Immature natural killer cell (primary cell): Measurements from ENCODE around the gene ZNF302. TPM values are rescaled to one million over a fixed set of nuclear protein-coding genes. Genes with fewer than 3 reads are reported as not detected.

ENCODE experiments used
- DNase-seq, 3 donors: peaks; one replicate each; pipeline ENCODE4 v3.0.0; 2022; ENCODE audit warnings: mixed read lengths in 1 of 3
- H3K27ac Mint-ChIP-seq, 6 donors: one replicate each; pipeline ENCODE4 v1.8.0; 2020; ENCODE audit warnings: mixed read lengths in 6 of 6, mild to moderate bottlenecking in 5 of 6, inconsistent platforms in 4 of 6, moderate library complexity in 3 of 6
- H3K27me3 Mint-ChIP-seq, 3 donors: one replicate each; pipeline ENCODE4 v1.8.0; 2020 to 2021; ENCODE audit warnings: low read depth in 3 of 3, mild to moderate bottlenecking in 3 of 3, mixed read lengths in 3 of 3, moderate library complexity in 3 of 3, inconsistent platforms in 1 of 3
- H3K36me3 Mint-ChIP-seq, 3 donors: one replicate each; pipeline ENCODE4 v1.8.0; 2020; ENCODE audit warnings: mixed read lengths in 3 of 3, inconsistent platforms in 2 of 3, mild to moderate bottlenecking in 2 of 3
- H3K4me1 Mint-ChIP-seq, 2 donors: one replicate each; pipeline ENCODE4 v1.8.0; 2020; ENCODE audit warnings: inconsistent platforms in 2 of 2, mild to moderate bottlenecking in 2 of 2, mixed read lengths in 2 of 2, moderate library complexity in 1 of 2
- H3K4me3 Mint-ChIP-seq, 5 donors: one replicate each; pipeline ENCODE4 v1.8.0; 2020; ENCODE audit warnings: mild to moderate bottlenecking in 5 of 5, mixed read lengths in 5 of 5, inconsistent platforms in 3 of 5, moderate library complexity in 3 of 5
- H3K9me3 Mint-ChIP-seq, 6 donors: one replicate each; pipeline ENCODE4 v1.8.0; 2020; ENCODE audit warnings: mild to moderate bottlenecking in 6 of 6, mixed read lengths in 6 of 6, inconsistent platforms in 4 of 6, moderate library complexity in 3 of 6
- polyA plus RNA-seq, 3 donors: library from polyadenylated mRNA; unstranded; fragments of 300-500 nt; fragmentation: Illumina TruSeq; gene quantifications; one replicate each; pipeline ENCODE4 v1.2.3, GENCODE V29; 2021

Gene ZNF302
- polyA plus RNA-seq, 3 donors from 2014 or later = 8.8 to 14.5 (median 11.2) TPM

DNA sequence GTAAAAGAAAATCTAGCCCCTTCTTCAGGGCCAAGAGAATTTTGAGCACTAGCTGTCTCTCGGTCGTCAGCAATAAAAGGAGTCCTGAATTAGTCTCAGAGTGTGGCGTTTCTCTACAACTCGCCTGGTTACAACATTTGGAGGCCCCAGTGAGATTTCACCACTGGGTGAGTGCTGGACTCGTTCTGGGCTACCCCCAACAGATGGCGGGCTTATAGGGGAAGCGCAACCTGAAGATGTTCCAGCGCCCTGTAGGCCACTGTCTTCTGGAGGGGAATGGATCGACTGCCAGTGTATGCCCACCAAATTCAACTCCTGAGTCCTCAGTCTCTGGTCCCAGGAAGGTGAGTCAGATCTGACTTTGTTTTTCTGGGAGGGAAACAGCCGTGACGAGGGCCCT is 44.9 kb downstream of the ZNF302 start:
- no peak for DNase-seq
- Mint-ChIP-seq H3K4me3 (no peak overlapping the region), H3K4me1 (no peaks in the 10 kb centered on the region), H3K36me3 (no peaks in the 10 kb centered on the region), H3K9me3 (no peaks in the 10 kb centered on the region), H3K27ac (no peak overlapping the region), H3K27me3 (peaks cover 11 to 17% (median 12%) of the 10 kb centered on the region in 3 donors)

GRCh38 chr19:34725400-34725799 is 47.9 kb downstream of the ZNF302 start:
- no peaks in the 10 kb centered on the region for H3K9me3 Mint-ChIP-seq
- H3K27me3 Mint-ChIP-seq = peaks cover 6 to 22% (median 8%) of the 10 kb centered on the region in 3 donors
- H3K4me3 Mint-ChIP-seq = no peak overlapping the region
- no peaks in the 10 kb centered on the region for H3K36me3 Mint-ChIP-seq
- H3K27ac Mint-ChIP-seq = no peak overlapping the region
- H3K4me1 Mint-ChIP-seq = no peaks in the 10 kb centered on the region
- no peak for DNase-seq

DNA sequence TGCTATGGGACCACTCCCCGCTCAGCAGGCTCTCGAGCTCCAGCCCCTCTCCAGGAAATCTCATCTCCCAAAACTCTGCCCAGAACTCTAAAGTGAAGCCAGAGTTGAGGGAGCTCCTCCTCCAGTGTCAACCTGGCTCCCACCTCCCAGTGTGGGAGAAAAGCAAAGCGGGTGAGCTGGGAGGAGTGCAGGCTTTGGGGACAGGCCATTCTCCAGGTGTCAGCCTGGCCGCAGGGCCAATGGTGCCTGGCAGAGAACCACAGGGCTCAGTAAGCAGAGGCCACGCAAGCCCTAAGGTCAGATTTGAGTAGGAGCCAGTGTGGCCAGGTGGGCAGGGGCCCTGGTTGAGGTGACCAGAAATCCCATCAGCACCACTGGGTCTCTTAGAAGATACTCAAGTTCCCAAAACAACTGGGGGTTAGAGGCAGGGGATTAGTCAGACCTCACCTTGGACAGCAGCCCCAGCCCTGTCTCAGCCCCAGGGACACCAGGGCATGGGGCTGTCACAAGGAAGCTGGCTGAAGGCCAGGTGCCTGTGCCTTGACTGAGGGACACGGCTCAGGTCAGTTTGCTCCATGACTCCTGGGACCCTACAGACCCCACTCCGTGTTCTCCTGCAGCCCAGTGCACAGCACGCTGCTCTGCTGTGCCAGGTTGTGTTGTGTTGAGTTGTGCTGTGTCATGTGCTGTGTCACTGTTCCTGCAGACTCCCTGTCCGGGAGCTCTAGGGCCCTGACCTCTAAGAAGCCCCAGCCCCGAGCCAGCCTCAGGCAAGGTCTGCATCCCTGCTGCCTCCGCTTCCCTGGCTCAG is 53.7 kb downstream of the ZNF302 start:
- no peaks in the 10 kb centered on the region for H3K9me3 Mint-ChIP-seq
- no peak overlapping the region for H3K27ac Mint-ChIP-seq
- peaks cover 21 to 25% of the 10 kb centered on the region in 2 donors for H3K4me1 Mint-ChIP-seq
- peaks cover 6 to 7% (median 7%) of the 10 kb centered on the region in 3 donors for H3K36me3 Mint-ChIP-seq
- H3K4me3 Mint-ChIP-seq = peak overlapping the region in 3 of 5 donors; percentile 10 to 30 (median 18)
- no peak for DNase-seq
- H3K27me3 Mint-ChIP-seq = peaks cover 5 to 11% (median 10%) of the 10 kb centered on the region in 3 donors

GRCh38 chr19:34731964-34732363 is 54.5 kb downstream of the ZNF302 start:
- peaks cover 5 to 9% (median 9%) of the 10 kb centered on the region in 3 donors for H3K27me3 Mint-ChIP-seq
- peaks cover 26 to 28% of the 10 kb centered on the region in 2 donors for H3K4me1 Mint-ChIP-seq
- H3K4me3 Mint-ChIP-seq = peak overlapping the region in 3 of 5 donors; percentile 10 to 30 (median 18)
- H3K27ac Mint-ChIP-seq = no peak overlapping the region
- H3K36me3 Mint-ChIP-seq = peaks cover 6 to 11% (median 11%) of the 10 kb centered on the region in 3 donors
- DNase-seq = no peak
- H3K9me3 Mint-ChIP-seq = no peaks in the 10 kb centered on the region

DNA sequence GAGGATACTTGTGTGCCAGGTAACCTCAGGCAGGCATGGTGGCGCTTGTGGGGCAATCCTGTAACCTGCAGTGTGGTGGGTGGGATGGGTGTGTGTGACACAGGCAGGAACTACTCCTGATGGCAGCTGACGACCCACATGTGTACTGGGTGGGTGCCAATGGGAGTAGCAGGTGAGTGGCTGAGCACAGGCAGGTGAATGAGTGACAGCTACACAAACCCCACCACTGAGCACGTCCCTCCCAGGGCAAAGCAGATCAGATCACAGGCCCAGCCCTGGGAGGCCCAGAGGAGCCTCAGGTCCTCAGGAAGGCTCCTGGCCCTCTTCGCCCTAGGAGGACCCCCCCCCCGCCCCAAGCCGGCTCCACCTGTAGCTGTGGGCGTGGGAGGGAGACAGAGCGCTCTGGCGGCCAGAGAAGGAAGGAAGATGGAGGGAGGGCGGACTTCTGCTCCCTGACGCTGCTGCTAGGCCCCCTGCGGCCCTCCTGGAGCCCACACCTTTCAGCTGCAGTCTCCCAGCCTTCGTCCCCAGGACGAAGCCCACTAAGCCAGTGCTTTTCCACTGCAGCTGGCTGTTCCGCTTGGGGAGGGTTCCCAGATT is 55.2 kb downstream of the ZNF302 start:
- peak overlapping the region in 1 of 6 donors; percentile 39 for H3K27ac Mint-ChIP-seq
- H3K4me3 Mint-ChIP-seq = peak overlapping the region in 4 of 5 donors; percentile 38 to 62 (median 48)
- peaks cover 5 to 6% (median 5%) of the 10 kb centered on the region in 3 donors for H3K27me3 Mint-ChIP-seq

DNA sequence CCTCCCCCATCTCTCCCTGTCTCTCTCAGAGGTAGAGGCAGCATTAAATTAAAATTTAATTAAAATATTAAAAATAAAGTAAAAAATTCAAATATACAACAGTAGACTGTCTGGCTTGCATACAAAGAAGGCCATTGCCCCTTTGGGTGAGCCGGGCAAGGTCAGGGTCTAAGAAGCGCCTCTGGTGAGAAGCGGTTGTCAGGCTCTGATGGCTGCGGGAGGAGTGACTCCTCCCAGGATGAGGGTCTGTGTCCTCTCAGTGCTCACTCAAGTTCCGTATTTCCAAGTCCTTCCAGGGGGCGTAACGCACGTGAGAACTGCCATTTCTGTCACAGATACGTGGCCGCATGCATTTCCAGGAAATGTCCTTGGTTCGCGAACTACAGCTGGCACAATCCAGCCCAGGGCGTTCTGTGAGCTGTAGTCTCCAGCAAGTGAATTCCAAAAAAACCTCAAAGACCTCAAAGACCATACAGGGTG is 55.8 kb downstream of the ZNF302 start:
- Mint-ChIP-seq H3K27me3 (peaks cover 4 to 6% (median 6%) of the 10 kb centered on the region in 3 donors), H3K4me1 (peaks cover 26 to 30% of the 10 kb centered on the region in 2 donors), H3K27ac (peak overlapping the region; percentile 90 to 97 (median 96)), H3K9me3 (peaks cover 0 to 2% (median 0%) of the 10 kb centered on the region in 6 donors), H3K4me3 (peak overlapping the region; percentile 92 to 98 (median 95)), H3K36me3 (peaks cover 11 to 18% (median 17%) of the 10 kb centered on the region in 3 donors)
- no peak for DNase-seq

More for the DNA sequence above, 55.2 kb downstream of the ZNF302 start:
- Mint-ChIP-seq H3K9me3 (no peaks in the 10 kb centered on the region), H3K36me3 (peaks cover 6 to 14% (median 13%) of the 10 kb centered on the region in 3 donors), H3K4me1 (peaks cover 26 to 30% of the 10 kb centered on the region in 2 donors)
- no peak for DNase-seq

DNA sequence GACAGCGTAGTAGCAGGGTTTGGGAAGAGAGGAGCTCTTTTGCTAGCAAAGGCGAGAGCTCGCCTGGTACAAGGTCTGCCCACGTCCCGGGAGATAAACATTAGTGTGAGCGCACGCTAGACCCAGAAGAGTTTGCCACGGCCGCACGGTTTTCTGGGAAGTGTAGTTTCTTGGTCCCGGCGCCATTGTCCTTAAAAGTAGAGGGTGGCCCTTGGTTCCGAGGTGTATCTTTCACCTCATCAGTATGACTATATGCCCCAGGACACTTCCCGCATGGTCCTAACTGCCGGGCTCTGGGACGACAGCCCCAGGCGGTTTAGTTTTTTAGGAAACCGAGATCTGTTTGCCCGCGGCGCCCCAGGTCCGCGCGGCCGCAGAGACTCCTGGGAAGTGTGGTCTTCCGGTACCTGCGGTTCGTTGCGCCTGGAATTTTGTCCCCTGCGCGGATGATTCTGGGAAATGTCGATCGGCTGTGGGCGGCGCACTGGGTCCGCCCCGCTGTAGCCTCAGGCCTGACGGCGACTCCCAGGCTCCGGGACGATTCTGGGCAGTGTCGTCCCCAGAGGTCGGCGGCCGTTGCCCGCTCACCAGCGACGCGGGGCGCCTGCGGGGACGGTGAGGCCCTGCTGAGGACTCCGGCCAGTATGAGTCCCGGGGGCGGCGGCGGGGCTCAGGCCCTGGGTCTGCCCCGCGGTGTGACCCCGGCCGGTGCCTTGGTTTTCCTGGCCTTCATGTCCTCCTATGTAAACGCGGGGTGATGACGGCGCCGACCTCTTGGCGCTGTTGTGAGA is 56.5 kb downstream of the ZNF302 start, which contains the start of gene ZNF181:
ZNF181 (plus strand) TSS at position 498 of the 791 bp plus-strand sequence. CDS start 795 bp downstream, outside the sequence.
- peak within 1 kb of the TSS; percentile 92 to 98 (median 95) for H3K4me3 Mint-ChIP-seq
- H3K27ac Mint-ChIP-seq = peak within 1 kb of the TSS; percentile 90 to 97 (median 96)
- H3K4me1 Mint-ChIP-seq = peaks cover 26 to 30% of the 10 kb centered on the region in 2 donors

DNA sequence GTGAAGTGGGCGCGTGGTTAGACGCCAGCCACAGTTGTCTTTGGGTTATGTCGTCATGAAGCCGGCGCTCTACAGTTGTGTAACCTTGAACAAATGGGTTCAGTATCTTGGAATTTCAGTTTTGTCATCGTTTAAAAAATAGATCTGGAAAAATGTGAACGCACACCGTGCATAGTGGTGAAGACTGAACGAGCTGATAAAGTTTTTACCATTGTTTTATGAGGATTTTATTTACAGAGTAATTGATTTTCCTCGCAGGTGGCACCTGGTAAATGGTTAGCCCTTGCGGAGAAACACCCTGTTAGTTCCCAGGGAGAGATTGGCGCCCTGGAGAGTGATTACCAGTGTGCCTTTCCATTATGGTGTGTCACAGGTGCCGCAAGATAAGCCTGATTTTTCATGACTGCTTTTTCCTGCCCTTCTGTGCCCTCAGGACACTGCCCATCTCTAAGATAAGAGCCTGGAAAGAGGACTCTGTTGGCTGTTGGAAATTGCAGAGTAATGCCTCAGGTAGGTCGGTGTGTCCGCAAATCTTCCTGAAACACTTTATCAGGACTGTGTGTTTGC is 57.1 kb downstream of the ZNF302 start:
- DNase-seq = peak in 1 of 3 donors; percentile 12
- Mint-ChIP-seq H3K4me3 (peak overlapping the region; percentile 92 to 98 (median 95)), H3K36me3 (peaks cover 23 to 30% (median 28%) of the 10 kb centered on the region in 3 donors), H3K4me1 (peaks cover 26 to 30% of the 10 kb centered on the region in 2 donors), H3K27ac (peak overlapping the region; percentile 90 to 97 (median 96)), H3K27me3 (peaks cover 2 to 6% (median 6%) of the 10 kb centered on the region in 3 donors), H3K9me3 (peaks cover 2 to 9% (median 5%) of the 10 kb centered on the region in 6 donors)

More for the DNA sequence above, 56.5 kb downstream of the ZNF302 start, which contains the start of gene ZNF181:
- DNase-seq = peak; percentile 74 to 77 (median 77)
- H3K36me3 Mint-ChIP-seq = peaks cover 16 to 23% (median 22%) of the 10 kb centered on the region in 3 donors
- H3K9me3 Mint-ChIP-seq = peaks cover 0 to 2% (median 2%) of the 10 kb centered on the region in 6 donors
- H3K27me3 Mint-ChIP-seq = peaks cover 4 to 6% (median 6%) of the 10 kb centered on the region in 3 donors

Other genes starting within 250 kb of the ZNF302 start
- gene UBA2, start 249.3 kb upstream of the ZNF302 start, polyA plus RNA-seq = 10 to 100 TPM; 77.3 to 95.2 (median 87.4) TPM
- gene WTIP, start 195.9 kb upstream of the ZNF302 start, polyA plus RNA-seq = under 1 TPM in 1 of 3 donors, not detected in 2; 0.03 TPM
- gene SCGB2B2, start 519 bp upstream of the ZNF302 start, polyA plus RNA-seq = under 1 TPM in 1 of 3 donors, not detected in 2; 0.09 TPM
- 10 to 100 TPM in 2 of 3 donors, 1 to 10 TPM in 1; 10.0 to 16.0 (median 10.1) TPM for gene ZNF181, start 56.6 kb downstream of the ZNF302 start, polyA plus RNA-seq
- gene ZNF599, start 95.5 kb downstream of the ZNF302 start, polyA plus RNA-seq = 1 to 10 TPM; 4.0 to 8.9 (median 8.8) TPM
- 1 to 10 TPM; 3.7 to 6.2 (median 4.7) TPM for gene ZNF30, start 249.2 kb downstream of the ZNF302 start, polyA plus RNA-seq